Activated naive CD8-positive, alpha-beta T cell (primary cell): ENCODE results near the gene ITPRIPL1.

ENCODE experiments used
- H3K27ac Mint-ChIP-seq: one replicate; pipeline ENCODE4 v1.8.0; 2021; ENCODE audit warnings: mixed read lengths
- H3K27me3 Mint-ChIP-seq: one replicate; pipeline ENCODE4 v1.8.0; 2021; ENCODE audit warnings: mixed read lengths
- H3K36me3 Mint-ChIP-seq: one replicate; pipeline ENCODE4 v1.8.0; 2021; ENCODE audit warnings: mixed read lengths
- H3K4me1 Mint-ChIP-seq: one replicate; pipeline ENCODE4 v1.8.0; 2021; ENCODE audit warnings: low read depth, mixed read lengths
- H3K4me3 Mint-ChIP-seq: one replicate; pipeline ENCODE4 v1.8.0; 2021; ENCODE audit warnings: mild to moderate bottlenecking, mixed read lengths
- H3K9me3 Mint-ChIP-seq: one replicate; pipeline ENCODE4 v1.8.0; 2021; ENCODE audit warnings: low read depth, mixed read lengths

Gene ITPRIPL1

DNA sequence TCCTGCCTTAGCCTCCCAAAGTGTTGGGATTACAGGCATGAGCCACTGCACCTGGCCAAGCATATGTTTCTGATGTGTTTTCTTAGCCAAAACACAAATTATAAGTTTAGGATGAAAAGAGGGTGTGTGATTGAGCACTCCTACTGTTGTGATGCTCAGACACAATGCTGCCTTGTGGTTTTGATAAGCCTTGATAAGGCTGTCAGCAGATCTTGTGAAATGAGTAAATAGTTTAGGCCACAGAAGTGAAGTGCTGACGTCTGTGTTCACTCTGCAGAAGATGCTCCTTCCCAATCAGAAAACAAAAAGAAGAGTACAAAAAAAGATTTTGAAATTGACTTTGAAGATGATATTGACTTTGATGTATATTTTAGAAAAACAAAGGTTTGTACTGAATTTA is 34.7 kb downstream of the ITPRIPL1 start:
- Mint-ChIP-seq H3K9me3 (no peaks in the 10 kb centered on the region), H3K27ac (peak overlapping the region; percentile 34), H3K4me1 (peaks cover 9% of the 10 kb centered on the region), H3K27me3 (no peaks in the 10 kb centered on the region), H3K4me3 (no peak overlapping the region), H3K36me3 (no peaks in the 10 kb centered on the region)

GRCh38 chr2:96361751-96362150 is 36.6 kb downstream of the ITPRIPL1 start:
- no peaks in the 10 kb centered on the region for H3K9me3 Mint-ChIP-seq
- H3K4me1 Mint-ChIP-seq, result peaks cover 9% of the 10 kb centered on the region
- no peak overlapping the region for H3K4me3 Mint-ChIP-seq
- no peak overlapping the region for H3K27ac Mint-ChIP-seq
- H3K27me3 Mint-ChIP-seq, result no peaks in the 10 kb centered on the region
- no peaks in the 10 kb centered on the region for H3K36me3 Mint-ChIP-seq

DNA sequence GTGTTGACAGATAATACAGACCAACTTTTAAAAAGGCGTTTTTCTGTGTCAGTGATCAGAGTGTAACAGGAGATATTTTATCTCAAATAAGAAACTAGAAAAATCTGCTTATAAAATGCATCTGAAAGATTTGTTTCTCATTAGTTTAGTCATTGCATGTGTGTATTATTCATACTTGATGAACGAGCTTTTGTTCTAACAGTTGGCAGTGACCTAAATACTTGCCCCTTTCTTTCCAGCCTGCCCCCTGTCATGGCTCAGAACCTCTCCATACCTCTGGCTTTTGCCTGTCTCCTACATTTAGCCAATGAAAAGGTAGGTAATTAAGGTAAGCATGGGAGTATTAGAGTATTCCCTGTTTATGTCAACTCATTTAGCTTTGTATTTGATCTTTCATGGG is 44.1 kb downstream of the ITPRIPL1 start:
- Mint-ChIP-seq H3K36me3 (peaks cover 3% of the 10 kb centered on the region), H3K27me3 (no peaks in the 10 kb centered on the region), H3K4me1 (no peaks in the 10 kb centered on the region), H3K9me3 (no peaks in the 10 kb centered on the region), H3K27ac (no peak overlapping the region), H3K4me3 (no peak overlapping the region)

DNA sequence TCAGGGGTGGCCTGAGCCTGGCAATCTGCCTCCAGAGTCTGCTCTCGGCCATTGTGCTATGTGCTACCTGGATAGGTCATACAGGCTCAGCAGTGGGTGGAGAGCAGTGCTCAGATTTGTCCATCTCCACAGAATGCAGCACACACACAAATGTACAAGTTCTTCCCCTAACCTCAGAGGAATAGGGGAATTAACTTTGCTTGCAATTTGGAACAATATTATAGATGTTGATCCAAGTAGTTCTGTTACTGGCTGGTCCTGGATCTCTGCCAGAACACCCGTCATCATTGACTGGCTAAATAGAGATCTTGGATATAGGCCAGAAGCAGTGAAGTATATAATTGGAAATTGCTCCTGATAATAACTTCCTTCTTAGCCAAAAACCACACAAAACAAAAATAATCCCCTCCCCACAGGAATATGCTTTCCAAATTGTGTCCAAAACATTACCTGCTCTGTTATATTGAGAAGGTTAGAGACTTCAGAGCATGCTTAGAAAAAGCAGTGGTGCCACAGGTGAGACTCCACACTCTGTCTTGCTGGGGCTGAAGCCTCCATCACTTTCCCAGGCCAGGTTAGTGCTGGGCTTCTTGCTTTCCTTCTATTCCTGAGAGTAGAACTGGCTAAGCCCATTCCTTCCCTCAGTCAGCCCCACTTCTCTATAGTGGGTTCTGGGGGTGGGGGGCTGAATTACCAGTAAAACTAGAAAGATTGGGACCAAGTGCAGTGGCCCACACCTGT is 49.3 kb downstream of the ITPRIPL1 start:
- peaks cover 5% of the 10 kb centered on the region for H3K9me3 Mint-ChIP-seq
- peaks cover 7% of the 10 kb centered on the region for H3K36me3 Mint-ChIP-seq
- H3K27ac Mint-ChIP-seq, result no peak overlapping the region
- H3K4me3 Mint-ChIP-seq, result no peak overlapping the region
- H3K4me1 Mint-ChIP-seq, result no peaks in the 10 kb centered on the region
- no peaks in the 10 kb centered on the region for H3K27me3 Mint-ChIP-seq
